HTR-8/SVneo (cell line): ENCODE results near the gene DOCK7.
"Not testable (repeated sequence)": the region's sequence is repeated elsewhere in the genome, so short reads cannot be mapped to it uniquely, and the experiment has no call there.

Source experiments
- DNase-seq: peaks from one replicate; pipeline ENCODE4 v3.0.0; 2011; ENCODE audit warnings: low spot score, mixed read lengths; ENCODE audit not compliant: insufficient read length
- FAIRE-seq: peaks from 2 replicates; lab custom pipeline; 2011; peaks lifted over from hg19 to GRCh38; lab: Jason Lieb, UNC

The DOCK7 gene, protein sequence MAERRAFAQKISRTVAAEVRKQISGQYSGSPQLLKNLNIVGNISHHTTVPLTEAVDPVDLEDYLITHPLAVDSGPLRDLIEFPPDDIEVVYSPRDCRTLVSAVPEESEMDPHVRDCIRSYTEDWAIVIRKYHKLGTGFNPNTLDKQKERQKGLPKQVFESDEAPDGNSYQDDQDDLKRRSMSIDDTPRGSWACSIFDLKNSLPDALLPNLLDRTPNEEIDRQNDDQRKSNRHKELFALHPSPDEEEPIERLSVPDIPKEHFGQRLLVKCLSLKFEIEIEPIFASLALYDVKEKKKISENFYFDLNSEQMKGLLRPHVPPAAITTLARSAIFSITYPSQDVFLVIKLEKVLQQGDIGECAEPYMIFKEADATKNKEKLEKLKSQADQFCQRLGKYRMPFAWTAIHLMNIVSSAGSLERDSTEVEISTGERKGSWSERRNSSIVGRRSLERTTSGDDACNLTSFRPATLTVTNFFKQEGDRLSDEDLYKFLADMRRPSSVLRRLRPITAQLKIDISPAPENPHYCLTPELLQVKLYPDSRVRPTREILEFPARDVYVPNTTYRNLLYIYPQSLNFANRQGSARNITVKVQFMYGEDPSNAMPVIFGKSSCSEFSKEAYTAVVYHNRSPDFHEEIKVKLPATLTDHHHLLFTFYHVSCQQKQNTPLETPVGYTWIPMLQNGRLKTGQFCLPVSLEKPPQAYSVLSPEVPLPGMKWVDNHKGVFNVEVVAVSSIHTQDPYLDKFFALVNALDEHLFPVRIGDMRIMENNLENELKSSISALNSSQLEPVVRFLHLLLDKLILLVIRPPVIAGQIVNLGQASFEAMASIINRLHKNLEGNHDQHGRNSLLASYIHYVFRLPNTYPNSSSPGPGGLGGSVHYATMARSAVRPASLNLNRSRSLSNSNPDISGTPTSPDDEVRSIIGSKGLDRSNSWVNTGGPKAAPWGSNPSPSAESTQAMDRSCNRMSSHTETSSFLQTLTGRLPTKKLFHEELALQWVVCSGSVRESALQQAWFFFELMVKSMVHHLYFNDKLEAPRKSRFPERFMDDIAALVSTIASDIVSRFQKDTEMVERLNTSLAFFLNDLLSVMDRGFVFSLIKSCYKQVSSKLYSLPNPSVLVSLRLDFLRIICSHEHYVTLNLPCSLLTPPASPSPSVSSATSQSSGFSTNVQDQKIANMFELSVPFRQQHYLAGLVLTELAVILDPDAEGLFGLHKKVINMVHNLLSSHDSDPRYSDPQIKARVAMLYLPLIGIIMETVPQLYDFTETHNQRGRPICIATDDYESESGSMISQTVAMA (N-terminal part only)

DNA sequence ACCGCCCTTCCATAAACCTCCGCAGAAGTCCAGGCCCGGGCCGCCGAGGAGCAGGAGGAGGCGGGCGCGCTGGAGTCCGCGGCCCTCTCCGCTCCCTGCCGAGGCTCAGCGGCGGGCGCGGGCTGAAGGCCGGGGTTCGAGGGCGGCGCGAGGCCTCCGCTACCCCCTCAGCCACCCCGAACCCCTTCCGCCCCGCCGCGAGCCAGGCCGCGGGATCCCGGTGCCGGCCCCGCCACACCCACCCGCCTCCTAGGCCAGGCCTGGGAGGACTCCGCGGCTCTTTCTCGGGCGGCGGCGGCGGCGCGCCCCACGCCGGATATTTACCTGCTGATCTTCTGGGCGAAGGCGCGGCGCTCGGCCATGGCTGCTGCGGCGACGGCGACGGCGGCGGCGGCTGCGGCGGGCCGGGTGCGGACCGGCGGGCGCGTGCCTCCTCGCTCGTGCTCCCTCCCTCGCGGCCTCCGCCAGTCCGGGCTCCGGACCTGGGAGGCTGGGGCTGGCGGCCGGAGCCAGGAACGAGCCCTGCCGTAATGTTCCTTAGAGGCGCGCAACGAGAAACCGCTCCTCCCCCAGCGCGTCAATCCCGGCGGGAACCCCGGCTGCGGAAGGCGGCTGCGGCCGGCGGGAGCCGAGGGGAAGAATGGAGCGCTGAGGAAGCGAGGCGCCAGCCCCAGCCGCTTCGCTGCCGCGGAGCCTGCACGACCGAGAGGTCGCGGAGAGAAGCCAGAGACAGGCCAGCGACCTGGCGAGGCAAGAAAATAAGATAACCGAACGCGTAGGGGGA, at the start of gene DOCK7:
TSS of gene DOCK7 (minus strand) at position 484 of the 784 bp plus-strand sequence. CDS start at position 362, 122 bp downstream.
- FAIRE-seq (no peak), DNase-seq (peak; percentile 52)

- DNase-seq (peak; percentile 31), FAIRE-seq (no peak)
These were observed 47.4 kb upstream of the DOCK7 start for GRCh38 chr1:62735491-62736171.

GRCh38 chr1:62732331-62732730, 44.1 kb upstream of the DOCK7 start:
- no peak for FAIRE-seq

DNA sequence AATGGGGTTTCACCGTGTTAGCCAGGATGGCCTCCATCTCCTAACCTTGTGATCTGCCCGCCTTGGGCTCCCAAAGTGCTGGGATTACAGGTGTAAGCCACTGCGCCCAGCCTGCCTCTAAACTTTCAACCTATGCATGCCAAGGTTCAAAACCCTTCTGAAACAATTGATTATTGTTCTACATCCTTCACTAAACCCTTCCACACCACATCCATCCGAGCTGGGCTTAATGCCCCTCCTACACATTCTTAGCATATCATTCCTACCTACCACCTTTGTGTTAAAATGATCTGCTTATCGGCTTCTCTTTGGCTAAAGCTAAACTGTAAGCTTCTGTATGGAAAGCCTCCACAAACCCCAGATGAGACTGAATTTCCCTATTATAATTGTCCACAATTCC, 40.8 kb upstream of the DOCK7 start:
- DNase-seq (no peak), FAIRE-seq (no peak)

More at GRCh38 chr1:62732331-62732730, 44.1 kb upstream of the DOCK7 start:
- DNase-seq: no peak

DNA sequence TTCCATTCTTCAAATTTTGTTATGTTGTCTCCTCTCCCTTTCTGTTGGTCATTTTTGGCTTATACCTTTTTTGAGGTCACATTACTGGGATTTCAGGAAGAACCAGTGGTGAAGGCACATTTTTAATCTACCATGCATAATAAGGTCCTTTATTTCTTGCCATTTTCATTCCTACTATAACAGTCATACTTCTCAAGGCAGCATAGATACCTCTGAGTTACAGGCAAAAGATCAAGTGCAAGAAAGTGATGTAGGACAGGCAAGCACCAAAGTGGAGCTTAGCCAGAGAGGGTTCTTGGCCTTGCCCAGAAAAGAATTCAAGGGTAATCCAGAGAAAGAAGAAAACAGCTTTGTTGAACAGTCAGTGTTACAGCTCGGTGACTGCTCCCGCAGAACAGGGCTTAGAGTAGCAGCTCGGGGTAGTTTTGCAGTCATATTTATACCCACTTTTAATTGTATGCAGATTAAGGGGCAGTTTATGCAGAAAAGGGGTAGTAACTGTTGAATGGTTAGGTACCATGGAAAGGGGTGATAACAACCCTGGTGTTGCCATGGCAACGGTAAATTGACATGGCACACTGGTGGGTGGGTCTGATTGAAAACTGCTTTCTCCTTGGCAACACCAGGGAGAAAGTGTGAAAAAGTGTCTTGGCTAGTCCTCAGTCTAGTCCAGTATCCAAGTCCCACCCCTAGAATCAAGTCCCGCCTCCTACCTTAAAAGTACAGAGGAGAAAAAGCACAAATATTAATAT, 39.6 kb upstream of the DOCK7 start:
- no peak for FAIRE-seq
- no peak for DNase-seq

DNA sequence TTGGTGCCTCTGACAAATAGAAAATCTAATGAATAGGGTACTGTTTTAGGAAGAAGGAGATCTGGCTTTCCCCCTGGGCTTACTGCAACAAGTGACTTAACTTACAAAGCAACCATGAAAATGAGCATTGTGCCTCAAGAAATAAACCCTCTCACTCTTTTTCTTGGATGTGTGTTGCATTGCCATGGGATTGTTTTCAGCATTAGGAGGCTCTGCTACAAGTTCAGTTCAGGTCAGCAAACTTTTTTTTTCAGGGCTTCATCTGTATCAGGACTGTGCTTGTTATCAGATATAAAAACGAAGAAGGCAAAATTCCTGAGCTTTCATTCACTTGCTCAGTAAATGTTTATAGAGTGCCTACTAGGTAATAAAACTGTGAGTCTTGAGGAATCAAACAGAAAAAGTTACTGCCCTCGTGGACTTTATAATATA, 37.8 kb upstream of the DOCK7 start:
- no peak for FAIRE-seq
- DNase-seq: no peak

DNA sequence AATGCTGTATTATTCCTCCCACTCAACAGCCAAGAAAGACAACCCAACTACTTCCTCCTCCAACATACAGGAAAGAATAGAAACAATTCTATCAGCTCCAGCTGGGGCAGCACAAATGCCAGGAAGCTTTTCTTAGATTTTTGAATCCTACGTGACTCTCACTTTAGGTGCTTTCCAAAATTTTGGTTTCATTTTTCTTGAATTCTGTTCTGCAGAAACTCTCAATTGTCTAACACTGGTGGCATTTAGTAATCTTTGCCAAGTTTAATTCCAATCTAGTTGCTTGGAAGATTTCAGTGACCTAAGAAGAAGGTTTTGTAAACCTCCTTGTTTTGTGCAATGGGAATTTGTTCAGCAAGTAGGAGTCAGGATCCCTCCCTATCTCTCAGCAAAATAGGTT, 37.1 kb upstream of the DOCK7 start:
- DNase-seq: no peak
- FAIRE-seq: no peak

- no peak for DNase-seq
- FAIRE-seq: no peak
These were observed 36.2 kb upstream of the DOCK7 start for GRCh38 chr1:62724430-62724829.

DNA sequence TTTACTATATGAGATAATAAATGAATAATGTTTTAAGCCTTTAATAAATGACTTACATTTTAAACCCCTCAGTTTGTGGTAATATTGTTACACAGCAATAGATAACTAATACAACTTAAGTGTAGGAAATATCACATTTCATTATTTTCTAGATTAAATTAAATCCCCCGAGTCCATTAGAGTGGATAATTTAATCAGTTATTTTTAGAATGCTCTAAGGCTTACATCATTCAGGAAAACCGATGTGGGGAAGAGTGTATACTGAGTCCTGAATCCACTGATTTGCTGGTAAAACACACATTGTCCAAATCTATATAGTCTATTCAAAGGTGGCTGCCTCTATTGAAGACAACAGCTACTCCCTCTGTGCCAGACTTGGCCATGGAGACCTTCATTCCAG, 35.7 kb upstream of the DOCK7 start:
- no peak for DNase-seq

GRCh38 chr1:62722796-62723195, 34.6 kb upstream of the DOCK7 start:
- no peak for FAIRE-seq

More for the DNA sequence above, 35.7 kb upstream of the DOCK7 start:
- FAIRE-seq: no peak

DNA sequence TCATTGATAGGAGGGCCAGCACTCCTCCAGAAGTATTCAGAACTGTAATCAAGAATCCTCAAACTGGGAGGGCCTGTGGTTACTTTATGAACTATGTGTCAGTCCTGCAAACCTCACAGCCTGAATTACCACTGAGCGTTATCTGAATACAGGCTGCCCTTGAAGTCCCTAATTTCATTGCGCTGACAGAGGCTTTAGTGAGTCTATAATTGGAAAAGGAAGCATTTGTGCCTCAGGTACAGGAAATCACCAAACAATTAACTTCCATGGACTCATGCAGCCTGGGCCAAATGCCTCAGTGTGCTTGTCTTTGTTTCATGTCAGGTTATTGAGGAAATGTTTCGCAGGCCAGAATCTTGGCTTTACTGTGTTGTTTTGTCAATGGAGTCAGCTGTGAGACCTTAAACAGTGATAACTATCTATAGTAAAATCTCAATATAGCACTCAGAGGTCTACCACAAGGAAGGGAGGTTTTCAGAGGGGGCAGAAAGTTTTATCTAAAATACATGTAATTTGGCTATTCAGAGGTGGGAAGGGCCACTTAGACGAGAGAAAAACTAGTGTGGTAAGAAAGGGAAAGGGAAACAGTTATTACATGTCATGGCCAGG, 32.9 kb upstream of the DOCK7 start:
- no peak for FAIRE-seq
- DNase-seq: no peak

More at GRCh38 chr1:62722796-62723195, 34.6 kb upstream of the DOCK7 start:
- no peak for DNase-seq

- not testable (repeated sequence) for FAIRE-seq, DNase-seq
These were observed 30.2 kb upstream of the DOCK7 start for GRCh38 chr1:62718400-62718799.

DNA sequence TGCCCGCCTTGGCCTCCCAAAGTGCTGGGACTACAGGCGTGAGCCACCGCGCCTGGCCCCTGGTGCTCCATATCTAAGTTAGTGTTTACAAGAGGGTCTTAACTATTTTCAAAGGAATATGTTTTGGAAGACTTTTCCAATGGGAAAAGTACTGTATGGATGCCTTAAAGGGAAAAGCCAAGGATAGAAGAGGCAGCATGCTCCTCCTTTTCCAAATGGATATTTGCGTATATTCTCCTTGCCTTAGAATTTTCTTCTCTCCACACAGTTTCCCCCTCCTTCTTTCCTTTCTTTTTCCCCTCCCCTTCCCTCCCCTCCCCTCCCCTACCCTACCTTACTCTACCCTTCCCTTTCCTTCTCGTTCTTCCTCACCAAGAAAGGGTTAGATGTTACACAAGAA, 29.3 kb upstream of the DOCK7 start:
- DNase-seq (no peak), FAIRE-seq (no peak)

- FAIRE-seq: no peak
- DNase-seq: no peak
These were observed 28.2 kb upstream of the DOCK7 start for GRCh38 chr1:62716397-62716796.

GRCh38 chr1:62712336-62713243, 24.4 kb upstream of the DOCK7 start:
- no peak for FAIRE-seq
- no peak for DNase-seq

- DNase-seq (no peak), FAIRE-seq (no peak)
These were observed 19.5 kb upstream of the DOCK7 start for GRCh38 chr1:62707744-62708120.
